ENCODE results near the gene SORBS2.

SORBS2 gene

GRCh38 chr4:185775792-185776555 lies 36.0 kb downstream of the SORBS2 start:
- DNase-seq (ENCODE audit: low read depth in 4 of 4, low spot score in 1 of 4), result no peak

DNA sequence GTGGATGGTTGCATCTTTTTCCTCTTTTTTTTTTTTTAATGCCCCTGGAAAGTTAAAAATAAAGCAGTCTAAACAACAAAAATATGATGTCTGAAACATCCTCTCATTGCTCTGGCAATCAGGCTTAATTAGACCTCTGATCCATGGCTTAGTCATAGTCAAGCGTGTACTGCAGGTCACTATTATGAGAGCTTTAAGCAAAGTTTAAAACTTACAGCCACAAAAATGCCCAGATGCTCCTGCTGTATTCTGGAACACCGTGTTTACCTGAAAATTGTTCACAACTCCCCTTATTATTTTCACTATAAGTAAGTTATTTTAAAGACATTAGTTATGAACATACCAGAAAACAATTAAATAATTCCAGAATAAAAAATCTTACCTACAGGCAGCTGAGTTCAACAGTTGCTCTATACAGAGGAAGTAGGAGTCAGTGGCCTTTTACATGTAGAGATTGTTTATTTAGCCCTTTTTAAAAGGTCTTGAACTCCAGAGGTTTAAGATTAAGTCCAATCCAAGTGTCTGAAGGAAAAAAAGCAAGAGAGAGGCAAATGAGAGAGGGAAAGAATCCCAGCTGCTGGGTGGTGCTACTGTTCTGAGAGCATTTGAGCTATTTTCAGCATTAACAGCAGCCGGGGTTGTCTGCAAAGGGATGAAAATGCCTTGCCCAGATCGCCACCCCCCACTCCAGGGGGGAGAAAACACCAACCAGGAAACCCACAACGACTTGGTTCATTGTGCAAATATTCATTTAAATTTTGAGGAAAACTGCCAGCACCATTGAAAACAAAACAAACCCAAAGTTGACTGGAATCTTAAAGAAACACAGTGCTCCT lies 36.9 kb downstream of the SORBS2 start:
- DNase-seq (ENCODE audit: low read depth in 4 of 4, low spot score in 1 of 4), result no peak

- no peak for DNase-seq (ENCODE audit: low read depth in 4 of 4, low spot score in 1 of 4)
Observed at GRCh38 chr4:185774131-185774653, 37.8 kb downstream of the SORBS2 start.

DNA sequence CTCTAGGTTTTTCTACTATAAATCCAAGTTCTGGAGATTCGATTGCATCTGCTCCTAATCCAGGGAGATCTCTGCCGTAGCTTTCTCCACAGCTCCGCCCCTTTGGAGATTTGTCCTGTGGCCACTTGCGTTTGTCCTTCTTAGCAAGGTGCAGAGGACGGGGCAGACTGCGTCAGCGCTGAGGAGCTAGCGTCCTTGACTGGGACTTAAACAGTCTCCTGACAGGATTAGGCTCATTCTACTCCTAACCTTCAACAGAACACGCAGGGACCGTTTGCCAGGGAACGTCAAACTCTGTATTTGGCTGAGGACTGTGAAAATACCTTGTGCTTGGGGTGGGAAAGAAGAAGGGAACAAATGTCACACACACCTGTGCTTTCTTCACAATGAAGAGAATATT lies 38.6 kb downstream of the SORBS2 start:
- no peak for DNase-seq (ENCODE audit: low read depth in 4 of 4, low spot score in 1 of 4)

- no peak for DNase-seq (ENCODE audit: low read depth in 4 of 4, low spot score in 1 of 4)
Observed at GRCh38 chr4:185772391-185773093, 39.5 kb downstream of the SORBS2 start.

DNA sequence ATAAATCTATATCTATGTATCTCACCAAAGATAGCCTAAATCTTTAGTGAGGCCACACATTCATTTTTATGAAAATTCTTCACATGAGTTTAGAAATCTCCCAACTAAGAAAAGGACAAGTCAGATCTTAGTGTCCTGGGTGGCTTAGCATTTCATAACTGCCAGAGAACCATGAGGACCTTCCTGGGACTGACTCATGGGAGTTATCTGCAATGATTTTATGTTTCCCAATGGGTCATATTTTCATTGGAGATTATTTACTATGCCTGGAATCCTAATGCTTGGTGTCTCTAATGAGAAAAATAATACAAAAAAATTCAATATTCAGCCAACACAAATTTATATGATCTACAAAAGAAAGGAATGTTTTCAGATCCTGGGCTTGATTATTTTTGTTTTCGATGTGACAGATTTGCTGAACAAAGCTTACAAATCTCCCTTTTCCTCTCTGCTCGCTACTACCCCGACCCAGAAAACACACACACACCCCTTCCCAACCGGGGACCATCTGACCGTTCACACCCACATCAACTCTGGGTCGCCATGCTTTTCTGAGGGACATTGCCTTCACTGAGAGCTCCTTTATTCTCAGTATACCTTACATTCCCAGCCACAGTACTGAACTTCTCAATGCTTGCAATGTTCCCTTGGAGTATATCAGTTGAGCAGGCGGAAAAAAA lies 40.1 kb downstream of the SORBS2 start:
- DNase-seq (ENCODE audit: low read depth in 4 of 4, low spot score in 1 of 4), result no peak

DNA sequence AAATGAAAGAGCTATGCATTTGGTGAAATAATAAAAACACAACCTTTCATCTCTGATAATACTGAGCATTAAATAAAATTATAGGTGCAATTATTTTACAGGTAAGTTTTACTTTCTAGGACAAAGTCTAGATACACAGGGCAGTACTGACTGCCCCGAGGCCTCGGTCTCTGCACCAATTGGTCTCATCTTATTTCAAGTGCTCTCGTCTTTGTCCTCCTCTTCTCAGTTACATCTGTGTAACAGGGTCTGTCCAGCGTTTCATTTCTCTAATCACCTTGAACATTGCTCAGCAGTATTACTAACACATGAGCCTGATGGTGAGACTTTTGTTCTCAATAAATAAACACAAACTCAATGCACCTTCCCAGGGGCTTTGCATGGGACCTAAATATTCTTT lies 44.5 kb downstream of the SORBS2 start:
- no peak for DNase-seq (ENCODE audit: low read depth in 4 of 4, low spot score in 1 of 4)

GRCh38 chr4:185764876-185765275 lies 47.1 kb downstream of the SORBS2 start:
- no peak for DNase-seq (ENCODE audit: low read depth in 4 of 4, low spot score in 1 of 4)

DNA sequence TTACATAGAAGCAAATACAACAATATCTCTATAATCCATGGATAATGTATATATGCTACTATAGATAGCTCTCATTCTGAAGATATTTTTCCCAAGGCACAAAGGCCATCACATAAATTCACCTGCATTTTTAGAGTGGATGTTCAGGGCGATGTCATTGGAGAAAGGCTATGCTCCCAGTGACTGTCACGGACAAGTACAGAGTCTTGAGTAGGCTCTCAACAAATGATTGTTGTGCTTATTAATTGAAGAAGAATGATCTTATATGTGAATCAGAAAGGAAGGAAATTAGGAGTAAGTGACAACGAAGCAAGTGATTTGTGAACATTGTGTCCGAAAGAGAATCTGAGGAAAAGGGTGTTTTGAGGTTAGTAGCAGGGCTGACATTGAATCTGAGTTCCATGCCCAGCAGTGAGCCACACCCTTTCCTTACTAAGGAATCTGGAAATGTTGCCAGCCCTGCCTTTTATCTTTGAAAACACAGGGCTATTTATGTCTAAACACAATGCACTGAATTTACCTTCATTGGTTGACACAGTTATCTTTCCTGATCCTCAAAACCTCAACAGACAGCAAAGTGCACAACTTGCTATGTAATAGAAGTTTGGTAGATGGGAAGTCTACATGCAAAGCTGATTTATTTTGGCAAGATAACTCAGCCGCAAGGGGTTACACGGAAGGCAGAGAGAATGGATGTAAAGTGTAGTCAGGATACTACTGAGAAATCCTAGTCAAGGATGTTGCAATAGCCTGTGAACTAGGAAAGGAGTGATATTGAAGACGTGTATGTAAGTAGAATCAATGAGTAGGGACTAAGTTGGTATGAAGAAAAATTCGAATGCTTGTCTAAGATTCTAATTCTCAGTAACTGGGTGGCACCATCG lies 50.4 kb downstream of the SORBS2 start:
- no peak for DNase-seq (ENCODE audit: low read depth in 4 of 4, low spot score in 1 of 4)

DNA sequence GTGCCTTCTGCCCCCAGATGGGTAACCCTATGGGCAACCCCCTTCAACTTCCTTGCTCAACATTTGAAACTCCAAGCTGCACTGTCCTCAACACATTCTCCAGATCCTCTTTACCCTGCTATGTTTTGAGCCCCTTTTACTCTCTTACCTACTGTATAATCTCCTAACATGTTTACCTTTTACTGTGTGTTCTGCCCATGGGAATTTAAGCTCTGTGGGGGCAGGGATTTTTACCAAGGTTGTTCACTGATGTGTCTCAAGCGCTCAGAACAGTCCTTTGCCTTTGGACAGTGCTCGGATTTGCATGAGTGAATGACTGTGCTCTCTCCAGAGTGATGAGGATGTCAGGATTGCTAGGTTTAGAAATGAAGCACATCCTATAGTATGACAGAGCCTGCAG lies 53.2 kb downstream of the SORBS2 start:
- DNase-seq (ENCODE audit: low read depth in 4 of 4, low spot score in 1 of 4), result no peak

DNA sequence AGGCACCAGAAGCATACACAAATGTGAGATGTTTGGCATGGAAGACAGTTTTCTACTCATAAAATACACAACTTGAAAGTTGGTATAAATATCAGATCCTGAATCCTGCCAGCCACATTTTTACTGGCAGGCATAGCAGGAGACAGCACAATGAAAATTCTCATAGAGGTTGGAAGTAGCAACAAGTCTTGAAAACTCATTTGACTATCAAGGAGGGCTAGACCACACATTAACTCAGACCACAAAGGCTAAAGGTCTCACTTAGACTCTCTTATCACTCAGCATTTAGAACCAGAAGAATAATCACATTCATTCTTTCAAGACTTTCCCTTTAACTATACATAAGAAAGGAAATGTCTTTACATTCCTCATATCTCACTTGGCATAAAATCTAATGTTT lies 56.5 kb downstream of the SORBS2 start:
- no peak for DNase-seq (ENCODE audit: low read depth in 4 of 4, low spot score in 1 of 4)

DNA sequence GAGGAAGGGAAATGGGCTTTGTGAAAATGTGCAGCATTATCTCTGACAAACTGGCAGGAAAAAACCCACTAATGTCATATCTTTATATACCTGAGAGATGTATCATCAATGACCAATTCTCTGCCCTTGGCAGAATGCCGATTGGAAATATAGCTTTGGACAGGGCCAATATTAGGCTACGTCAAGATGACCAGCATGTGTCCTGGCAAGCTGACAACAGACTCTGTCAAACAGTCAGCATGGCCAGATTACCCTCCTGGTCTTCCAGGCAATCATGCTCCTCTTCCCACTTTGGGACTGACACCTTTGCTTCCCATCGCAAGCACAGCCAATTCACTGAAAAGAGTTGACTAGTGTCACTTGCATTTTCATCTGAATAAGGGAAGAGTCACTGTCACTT lies 57.0 kb downstream of the SORBS2 start:
- DNase-seq (ENCODE audit: low read depth in 4 of 4, low spot score in 1 of 4), result no peak

DNA sequence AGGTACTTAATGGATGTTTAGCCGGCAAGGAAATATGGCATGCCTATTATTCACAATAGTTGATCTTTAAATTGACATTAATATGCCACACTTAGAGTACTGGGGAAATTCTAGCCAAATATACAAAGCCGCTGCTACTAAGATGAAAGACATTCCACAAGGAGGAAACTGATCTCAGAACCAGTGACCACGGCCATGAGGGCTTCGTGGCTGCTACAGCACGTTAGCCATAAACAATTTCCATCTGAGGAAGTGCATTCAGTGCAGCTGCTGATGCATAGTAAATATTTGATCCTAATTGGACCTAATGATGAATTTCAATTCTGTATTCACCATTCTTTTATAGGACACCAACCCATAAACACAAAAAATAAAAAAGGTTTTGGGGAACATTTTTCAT lies 59.1 kb downstream of the SORBS2 start:
- no peak for DNase-seq (ENCODE audit: low read depth in 4 of 4, low spot score in 1 of 4)

GRCh38 chr4:185749858-185750257 lies 62.1 kb downstream of the SORBS2 start:
- DNase-seq (ENCODE audit: low read depth in 4 of 4, low spot score in 1 of 4), result no peak

GRCh38 chr4:185748901-185749390 lies 63.0 kb downstream of the SORBS2 start:
- no peak for DNase-seq (ENCODE audit: low read depth in 4 of 4, low spot score in 1 of 4)

- no peak for DNase-seq (ENCODE audit: low read depth in 4 of 4, low spot score in 1 of 4)
Observed at GRCh38 chr4:185745891-185746290, 66.1 kb downstream of the SORBS2 start.

GRCh38 chr4:185744946-185745345 lies 67.0 kb downstream of the SORBS2 start:
- no peak for DNase-seq (ENCODE audit: low read depth in 4 of 4, low spot score in 1 of 4)

GRCh38 chr4:185744488-185744862 lies 67.5 kb downstream of the SORBS2 start:
- no peak for DNase-seq (ENCODE audit: low read depth in 4 of 4, low spot score in 1 of 4)

DNA sequence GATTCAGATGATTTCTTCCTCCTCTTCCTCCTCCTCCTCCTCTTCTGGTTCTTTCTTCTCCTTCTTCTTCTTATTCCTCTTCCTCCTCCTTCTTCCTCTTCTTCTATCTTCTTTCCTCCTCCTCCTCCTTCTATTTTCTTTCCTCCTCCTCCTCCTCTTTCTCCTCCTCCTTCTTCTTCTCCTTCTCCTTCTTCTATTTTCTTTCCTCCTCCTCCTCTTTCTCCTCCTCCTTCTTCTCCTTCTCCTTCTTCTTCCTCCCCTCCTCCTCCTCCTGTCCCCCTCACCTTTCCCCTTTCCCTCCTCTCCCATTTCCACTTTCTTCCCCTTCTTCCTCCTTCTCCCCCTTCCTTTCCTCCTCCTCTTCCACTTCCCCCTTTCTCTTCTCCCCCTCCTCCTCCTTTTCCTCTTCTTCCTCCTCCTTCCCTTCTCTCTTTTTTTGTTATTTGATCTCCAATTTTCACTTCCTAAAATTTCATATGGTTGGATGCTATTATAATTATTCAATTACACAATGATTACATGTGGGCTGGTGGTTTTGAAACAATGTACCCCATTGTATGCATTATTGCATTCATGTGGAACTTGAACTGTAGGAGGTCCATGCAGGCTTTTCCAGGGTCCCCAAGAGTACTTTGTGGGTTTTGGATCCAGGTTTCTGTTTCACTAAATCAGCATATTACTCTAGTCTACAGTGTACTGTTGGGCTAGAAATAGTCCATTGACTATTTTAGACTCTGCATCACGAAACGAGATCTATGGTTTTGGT lies 68.1 kb downstream of the SORBS2 start:
- no peak for DNase-seq (ENCODE audit: low read depth in 4 of 4, low spot score in 1 of 4)
